ENCODE measurements around the gene ANXA3.
"Not testable (repeated sequence)": the region's sequence is repeated elsewhere in the genome, so short reads cannot be mapped to it uniquely, and the experiment has no call there.

The ANXA3 gene

GRCh38 chr4:78544678-78545077 lies 6.9 kb upstream of the ANXA3 start:
- H3K4me2 ChIP-seq (ENCODE audit: low read depth, low read length) = no peak overlapping the region
- no peak overlapping the region for H3K4me3 ChIP-seq (ENCODE audit: low read length)
- no peak overlapping the region for H3K9ac ChIP-seq (ENCODE audit: low read length)
- H3K4me1 ChIP-seq (ENCODE audit: low read length) = no peaks in the 10 kb centered on the region
- H2AFZ ChIP-seq (ENCODE audit: low read length) = no peak overlapping the region
- H3K27ac ChIP-seq (ENCODE audit: low read length) = no peak overlapping the region
- no peaks in the 10 kb centered on the region for H3K36me3 ChIP-seq (replicated peaks; ENCODE audit: insufficient read depth, low read length)
- H3K79me2 ChIP-seq (ENCODE audit: low read length) = no peaks in the 10 kb centered on the region
- no peaks in the 10 kb centered on the region for H4K20me1 ChIP-seq (ENCODE audit: insufficient read depth, low read length)
- no peaks in the 10 kb centered on the region for H3K9me2 ChIP-seq (replicated peaks; ENCODE audit: insufficient read depth, low read length)
- no peak for DNase-seq
- H3K27me3 ChIP-seq (replicated peaks; ENCODE audit: insufficient read depth, low read length) = no peaks in the 10 kb centered on the region
- H3K9me3 ChIP-seq (replicated peaks; ENCODE audit: insufficient read depth, low read length) = no peaks in the 10 kb centered on the region
- no peaks in the 10 kb centered on the region for H3F3A ChIP-seq (ENCODE audit: insufficient read depth, low read length)
- TF ChIP-seq CTCF (IDR thresholded peaks at IDR 0.05; ENCODE audit: low read length) (no peak), EZH2 (optimal IDR thresholded peaks at IDR 0.05; ENCODE audit: low read depth, low read length) (no peak), EZH2phosphoT487 (IDR thresholded peaks at IDR 0.05; ENCODE audit: low read length) (no peak)

- H3K4me3 ChIP-seq (ENCODE audit: low read length) = no peak overlapping the region
- no peaks in the 10 kb centered on the region for H3K4me1 ChIP-seq (ENCODE audit: low read length)
- no peak for DNase-seq
- no peaks in the 10 kb centered on the region for H3K79me2 ChIP-seq (ENCODE audit: low read length)
- no peak overlapping the region for H2AFZ ChIP-seq (ENCODE audit: low read length)
- no peaks in the 10 kb centered on the region for H3K27me3 ChIP-seq (replicated peaks; ENCODE audit: insufficient read depth, low read length)
- H3K9me2 ChIP-seq (replicated peaks; ENCODE audit: insufficient read depth, low read length) = no peaks in the 10 kb centered on the region
- TF ChIP-seq CTCF (IDR thresholded peaks at IDR 0.05; ENCODE audit: low read length) (no peak), EZH2 (optimal IDR thresholded peaks at IDR 0.05; ENCODE audit: low read depth, low read length) (no peak), EZH2phosphoT487 (IDR thresholded peaks at IDR 0.05; ENCODE audit: low read length) (no peak)
- no peak overlapping the region for H3K9ac ChIP-seq (ENCODE audit: low read length)
- no peak overlapping the region for H3K27ac ChIP-seq (ENCODE audit: low read length)
- H3F3A ChIP-seq (ENCODE audit: insufficient read depth, low read length) = no peaks in the 10 kb centered on the region
- no peaks in the 10 kb centered on the region for H3K36me3 ChIP-seq (replicated peaks; ENCODE audit: insufficient read depth, low read length)
- no peaks in the 10 kb centered on the region for H4K20me1 ChIP-seq (ENCODE audit: insufficient read depth, low read length)
- H3K4me2 ChIP-seq (ENCODE audit: low read depth, low read length) = no peak overlapping the region
- H3K9me3 ChIP-seq (replicated peaks; ENCODE audit: insufficient read depth, low read length) = no peaks in the 10 kb centered on the region
Observed at GRCh38 chr4:78545275-78546246, 6.0 kb upstream of the ANXA3 start.

- not testable (repeated sequence) for DNase-seq; H3K9me2 ChIP-seq (replicated peaks; ENCODE audit: insufficient read depth, low read length); H2AFZ ChIP-seq (ENCODE audit: low read length); H3K36me3 ChIP-seq (replicated peaks; ENCODE audit: insufficient read depth, low read length); H3K27me3 ChIP-seq (replicated peaks; ENCODE audit: insufficient read depth, low read length); H3K79me2 ChIP-seq (ENCODE audit: low read length); H3F3A ChIP-seq (ENCODE audit: insufficient read depth, low read length); H3K4me3 ChIP-seq (ENCODE audit: low read length); H3K9ac ChIP-seq (ENCODE audit: low read length); H3K27ac ChIP-seq (ENCODE audit: low read length); H3K4me1 ChIP-seq (ENCODE audit: low read length); H3K4me2 ChIP-seq (ENCODE audit: low read depth, low read length); H3K9me3 ChIP-seq (replicated peaks; ENCODE audit: insufficient read depth, low read length); H4K20me1 ChIP-seq (ENCODE audit: insufficient read depth, low read length)
Observed at GRCh38 chr4:78547899-78548298, 3.7 kb upstream of the ANXA3 start.

GRCh38 chr4:78548889-78549288 lies 2.7 kb upstream of the ANXA3 start:
- H3K27me3 ChIP-seq (replicated peaks; ENCODE audit: insufficient read depth, low read length); H3K4me2 ChIP-seq (ENCODE audit: low read depth, low read length); H3K27ac ChIP-seq (ENCODE audit: low read length); H3F3A ChIP-seq (ENCODE audit: insufficient read depth, low read length); H2AFZ ChIP-seq (ENCODE audit: low read length); H4K20me1 ChIP-seq (ENCODE audit: insufficient read depth, low read length); DNase-seq; H3K9me3 ChIP-seq (replicated peaks; ENCODE audit: insufficient read depth, low read length); H3K4me3 ChIP-seq (ENCODE audit: low read length); H3K36me3 ChIP-seq (replicated peaks; ENCODE audit: insufficient read depth, low read length); H3K4me1 ChIP-seq (ENCODE audit: low read length); H3K9me2 ChIP-seq (replicated peaks; ENCODE audit: insufficient read depth, low read length); H3K9ac ChIP-seq (ENCODE audit: low read length); H3K79me2 ChIP-seq (ENCODE audit: low read length): not testable (repeated sequence)
